HEK293 (cell line): ENCODE measurements around the gene PTPRH.
A peak's percentile ranks its signal among the peaks of the same experiment; 100 is the strongest.

Experiments
- CTCF ChIA-PET: fragments of 350-600 bp; formaldehyde crosslinking; extraction: SDS; loops from one replicate; lab custom pipeline; 2021; ENCODE audit warnings: antibody characterized with exemption; lab: Yijun Ruan, JAX
- POLR2A ChIA-PET: fragments of 300-600 bp; formaldehyde crosslinking; extraction: SDS; loops from one replicate; lab custom pipeline; 2020; ENCODE audit warnings: antibody characterized with exemption, inconsistent platforms; lab: Yijun Ruan, JAX
- H3K27ac ChIP-seq: fragments of 200-500 bp; sonication (Bioruptor generic); 2 replicates; pipeline ENCODE4 v1.5.1; 2014; ENCODE audit warnings: low read depth, low read length, control low read depth, inconsistent platforms; ENCODE audit errors: extremely low read depth
- H3K36me3 ChIP-seq, 2 experiments: fragments of 200-500 bp in 1 of 2; sonication (Bioruptor generic) in 1 of 2; 1 replicate in 1 of 2; 2 replicates in 1 of 2; pipeline ENCODE4 v1.5.1; 2014 to 2017; ENCODE audit warnings: inconsistent platforms in 2 of 2, low read length in 2 of 2; ENCODE audit not compliant: control insufficient read depth in 2 of 2, insufficient read depth in 1 of 2
- H3K4me1 ChIP-seq: fragments of 200-500 bp; sonication (Bioruptor generic); 2 replicates; pipeline ENCODE4 v1.5.1; 2014; ENCODE audit warnings: mild to moderate bottlenecking, low read length, inconsistent platforms; ENCODE audit not compliant: control insufficient read depth, insufficient read depth
- H3K4me3 ChIP-seq: 2 replicates; pipeline ENCODE4 v1.5.1; 2011; ENCODE audit warnings: low read depth, mild to moderate bottlenecking, control low read depth, low read length, moderate library complexity
- H3K9me3 ChIP-seq: fragments of 200-500 bp; sonication (Bioruptor generic); 2 replicates; pipeline ENCODE4 v1.5.1; 2014; ENCODE audit warnings: low read depth, low read length, inconsistent platforms; ENCODE audit not compliant: control insufficient read depth, insufficient read depth
- CTCF ChIP-seq: fragments of 450-650 bp; formaldehyde crosslinking; IDR thresholded peaks from 2 replicates; pipeline ENCODE4 v1.5.1; 2016; ENCODE audit warnings: missing biosample characterization, missing genetic modification characterization
- EGR2 ChIP-seq: fragments of 450-650 bp; formaldehyde crosslinking; IDR thresholded peaks from 2 replicates; pipeline ENCODE4 v1.5.1; 2016; ENCODE audit warnings: low read depth, missing biosample characterization, missing genetic modification characterization
- KLF17 ChIP-seq: fragments of 450-650 bp; formaldehyde crosslinking; IDR thresholded peaks from 2 replicates; pipeline ENCODE4 v1.5.1; 2016; ENCODE audit warnings: missing biosample characterization, missing genetic modification characterization
- KLF7 ChIP-seq: fragments of 450-650 bp; formaldehyde crosslinking; IDR thresholded peaks from 2 replicates; pipeline ENCODE4 v1.5.1; 2016; ENCODE audit warnings: missing biosample characterization, missing genetic modification characterization, borderline replicate concordance
- KLF9 ChIP-seq: fragments of 450-650 bp; formaldehyde crosslinking; IDR thresholded peaks from 2 replicates; pipeline ENCODE4 v1.5.1; 2016; ENCODE audit warnings: missing biosample characterization, missing genetic modification characterization, low read depth
- SP3 ChIP-seq: fragments of 450-650 bp; formaldehyde crosslinking; IDR thresholded peaks from 2 replicates; pipeline ENCODE4 v1.5.1; 2016; ENCODE audit warnings: missing biosample characterization, missing genetic modification characterization
- ZBTB10 ChIP-seq: fragments of 450-650 bp; formaldehyde crosslinking; IDR thresholded peaks from 2 replicates; pipeline ENCODE4 v1.5.1; 2016; ENCODE audit warnings: missing biosample characterization, missing genetic modification characterization
- ZBTB7A ChIP-seq: fragments of 450-650 bp; formaldehyde crosslinking; IDR thresholded peaks from 2 replicates; pipeline ENCODE4 v1.5.1; 2016; ENCODE audit warnings: low read depth, missing biosample characterization, missing genetic modification characterization
- ZNF391 ChIP-seq: fragments of 450-650 bp; formaldehyde crosslinking; IDR thresholded peaks from 2 replicates; pipeline ENCODE4 v1.5.1; 2016; ENCODE audit warnings: low read depth, missing biosample characterization, missing genetic modification characterization, borderline replicate concordance
- ZNF398 ChIP-seq: fragments of 450-650 bp; formaldehyde crosslinking; IDR thresholded peaks from 2 replicates; pipeline ENCODE4 v1.5.1; 2017; ENCODE audit warnings: missing biosample characterization, missing genetic modification characterization
- ZNF580 ChIP-seq: fragments of 450-650 bp; formaldehyde crosslinking; IDR thresholded peaks from 2 replicates; pipeline ENCODE4 v1.5.1; 2016; ENCODE audit warnings: missing biosample characterization, missing genetic modification characterization
- ZNF585B ChIP-seq: fragments of 450-650 bp; formaldehyde crosslinking; IDR thresholded peaks from 2 replicates; pipeline ENCODE4 v1.5.1; 2016; ENCODE audit warnings: missing biosample characterization, missing genetic modification characterization
- ZNF600 ChIP-seq: fragments of 450-650 bp; formaldehyde crosslinking; IDR thresholded peaks from 2 replicates; pipeline ENCODE4 v1.5.1; 2016; ENCODE audit warnings: missing biosample characterization, missing genetic modification characterization
- TF ChIP-seq, protein P1 (sequence below): fragments of 450-650 bp; IDR thresholded peaks from 2 replicates; pipeline ENCODE4 v1.5.1; 2018; ENCODE audit warnings: missing biosample characterization, missing genetic modification characterization
- TF ChIP-seq, protein P2 (sequence below): fragments of 450-650 bp; formaldehyde crosslinking; IDR thresholded peaks from 2 replicates; pipeline ENCODE4 v1.5.1; 2016; ENCODE audit warnings: missing biosample characterization, missing genetic modification characterization
- TF ChIP-seq, protein P3 (sequence below): fragments of 450-650 bp; formaldehyde crosslinking; IDR thresholded peaks from 2 replicates; pipeline ENCODE4 v1.5.1; 2016; ENCODE audit warnings: missing biosample characterization, missing genetic modification characterization

PTPRH gene

GRCh38 chr19:55146078-55146704 lies 63.1 kb downstream of the PTPRH start (continued):
- TF ChIP-seq, protein P1, sequence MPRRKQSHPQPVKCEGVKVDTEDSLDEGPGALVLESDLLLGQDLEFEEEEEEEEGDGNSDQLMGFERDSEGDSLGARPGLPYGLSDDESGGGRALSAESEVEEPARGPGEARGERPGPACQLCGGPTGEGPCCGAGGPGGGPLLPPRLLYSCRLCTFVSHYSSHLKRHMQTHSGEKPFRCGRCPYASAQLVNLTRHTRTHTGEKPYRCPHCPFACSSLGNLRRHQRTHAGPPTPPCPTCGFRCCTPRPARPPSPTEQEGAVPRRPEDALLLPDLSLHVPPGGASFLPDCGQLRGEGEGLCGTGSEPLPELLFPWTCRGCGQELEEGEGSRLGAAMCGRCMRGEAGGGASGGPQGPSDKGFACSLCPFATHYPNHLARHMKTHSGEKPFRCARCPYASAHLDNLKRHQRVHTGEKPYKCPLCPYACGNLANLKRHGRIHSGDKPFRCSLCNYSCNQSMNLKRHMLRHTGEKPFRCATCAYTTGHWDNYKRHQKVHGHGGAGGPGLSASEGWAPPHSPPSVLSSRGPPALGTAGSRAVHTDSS (tag by site-specific recombination) = peak; percentile 29; the same call in 1 of the 2 replicates
- peak; percentile 46 for TF ChIP-seq KLF17 (tag by site-specific recombination)
- peak; percentile 28; the same call in 1 of the 2 replicates for TF ChIP-seq ZNF391
- TF ChIP-seq KLF7 = peak; percentile 54; the same call in 1 of the 2 replicates
- TF ChIP-seq ZNF580 (tag by site-specific recombination) = no peak
- peak; percentile 8; the same call in 1 of the 2 replicates for TF ChIP-seq KLF9 (tag by site-specific recombination)
- peak; percentile 11; the same call in 1 of the 2 replicates for TF ChIP-seq EGR2 (tag by site-specific recombination)
- TF ChIP-seq CTCF = peak; percentile 61; the same call in 1 of the 2 replicates
- peak; percentile 52 for TF ChIP-seq SP3
- peak; percentile 90 for TF ChIP-seq ZBTB10 (tag by site-specific recombination)
- peak; percentile 83; the same call in 1 of the 2 replicates for TF ChIP-seq ZBTB7A (tag by site-specific recombination)
- TF ChIP-seq, protein P2, sequence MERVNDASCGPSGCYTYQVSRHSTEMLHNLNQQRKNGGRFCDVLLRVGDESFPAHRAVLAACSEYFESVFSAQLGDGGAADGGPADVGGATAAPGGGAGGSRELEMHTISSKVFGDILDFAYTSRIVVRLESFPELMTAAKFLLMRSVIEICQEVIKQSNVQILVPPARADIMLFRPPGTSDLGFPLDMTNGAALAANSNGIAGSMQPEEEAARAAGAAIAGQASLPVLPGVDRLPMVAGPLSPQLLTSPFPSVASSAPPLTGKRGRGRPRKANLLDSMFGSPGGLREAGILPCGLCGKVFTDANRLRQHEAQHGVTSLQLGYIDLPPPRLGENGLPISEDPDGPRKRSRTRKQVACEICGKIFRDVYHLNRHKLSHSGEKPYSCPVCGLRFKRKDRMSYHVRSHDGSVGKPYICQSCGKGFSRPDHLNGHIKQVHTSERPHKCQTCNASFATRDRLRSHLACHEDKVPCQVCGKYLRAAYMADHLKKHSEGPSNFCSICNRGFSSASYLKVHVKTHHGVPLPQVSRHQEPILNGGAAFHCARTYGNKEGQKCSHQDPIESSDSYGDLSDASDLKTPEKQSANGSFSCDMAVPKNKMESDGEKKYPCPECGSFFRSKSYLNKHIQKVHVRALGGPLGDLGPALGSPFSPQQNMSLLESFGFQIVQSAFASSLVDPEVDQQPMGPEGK (tag by site-specific recombination) = peak; percentile 92

DNA sequence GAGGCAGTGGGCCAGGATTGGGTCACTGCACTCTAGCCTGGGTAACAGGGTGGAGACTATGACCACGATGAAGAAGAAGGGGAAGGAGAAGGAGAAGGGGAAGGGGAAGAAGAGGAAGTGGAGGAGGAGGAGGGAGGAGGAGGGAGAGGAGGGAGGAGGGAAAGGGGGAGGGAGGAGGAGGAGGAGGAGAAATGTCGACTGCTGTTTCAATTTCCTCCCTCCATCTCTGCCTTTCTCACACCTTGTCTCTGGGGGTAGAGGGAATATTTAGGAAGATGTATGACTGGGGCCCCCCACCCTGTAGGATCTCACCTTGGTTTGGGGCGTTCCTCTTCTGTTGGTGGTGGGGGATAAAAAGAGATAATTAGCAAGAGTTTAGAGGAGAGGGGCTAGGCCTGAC lies 64.1 kb downstream of the PTPRH start:
- CTCF ChIA-PET = interaction anchor here (0.7 to 6.4 kb wide), 4 partner anchors 14 to 42 kb away, joined by 4 to 107 read pairs (median 28); partner anchors contain the start of gene TNNI3
- H3K9me3 ChIP-seq = no peaks in the 10 kb centered on the region
- no peak overlapping the region for H3K4me3 ChIP-seq
- POLR2A ChIA-PET = interaction anchor here (0.6 to 1.5 kb wide), 3 partner anchors 11 to 27 kb away, joined by 3 read pairs; no protein-coding TSS in a partner anchor
- H3K27ac ChIP-seq = no peak overlapping the region
- TF ChIP-seq ZNF585B = no peak
- TF ChIP-seq ZNF600 (tag by site-specific recombination) = no peak
- TF ChIP-seq SP3 = peak; percentile 39
- 0 out of 2 replicates have a peak, but pooled peaks have one; percentile 30 for TF ChIP-seq ZNF398 (tag by site-specific recombination)
- TF ChIP-seq, protein P3, sequence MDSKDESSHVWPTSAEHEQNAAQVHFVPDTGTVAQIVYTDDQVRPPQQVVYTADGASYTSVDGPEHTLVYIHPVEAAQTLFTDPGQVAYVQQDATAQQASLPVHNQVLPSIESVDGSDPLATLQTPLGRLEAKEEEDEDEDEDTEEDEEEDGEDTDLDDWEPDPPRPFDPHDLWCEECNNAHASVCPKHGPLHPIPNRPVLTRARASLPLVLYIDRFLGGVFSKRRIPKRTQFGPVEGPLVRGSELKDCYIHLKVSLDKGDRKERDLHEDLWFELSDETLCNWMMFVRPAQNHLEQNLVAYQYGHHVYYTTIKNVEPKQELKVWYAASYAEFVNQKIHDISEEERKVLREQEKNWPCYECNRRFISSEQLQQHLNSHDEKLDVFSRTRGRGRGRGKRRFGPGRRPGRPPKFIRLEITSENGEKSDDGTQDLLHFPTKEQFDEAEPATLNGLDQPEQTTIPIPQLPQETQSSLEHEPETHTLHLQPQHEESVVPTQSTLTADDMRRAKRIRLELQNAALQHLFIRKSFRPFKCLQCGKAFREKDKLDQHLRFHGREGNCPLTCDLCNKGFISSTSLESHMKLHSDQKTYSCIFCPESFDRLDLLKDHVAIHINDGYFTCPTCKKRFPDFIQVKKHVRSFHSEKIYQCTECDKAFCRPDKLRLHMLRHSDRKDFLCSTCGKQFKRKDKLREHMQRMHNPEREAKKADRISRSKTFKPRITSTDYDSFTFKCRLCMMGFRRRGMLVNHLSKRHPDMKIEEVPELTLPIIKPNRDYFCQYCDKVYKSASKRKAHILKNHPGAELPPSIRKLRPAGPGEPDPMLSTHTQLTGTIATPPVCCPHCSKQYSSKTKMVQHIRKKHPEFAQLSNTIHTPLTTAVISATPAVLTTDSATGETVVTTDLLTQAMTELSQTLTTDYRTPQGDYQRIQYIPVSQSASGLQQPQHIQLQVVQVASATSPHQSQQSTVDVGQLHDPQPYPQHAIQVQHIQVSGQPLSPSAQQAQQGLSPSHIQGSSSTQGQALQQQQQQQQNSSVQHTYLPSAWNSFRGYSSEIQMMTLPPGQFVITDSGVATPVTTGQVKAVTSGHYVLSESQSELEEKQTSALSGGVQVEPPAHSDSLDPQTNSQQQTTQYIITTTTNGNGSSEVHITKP (tag by site-specific recombination) = 0 out of 2 replicates have a peak, but pooled peaks have one; percentile 12
- H3K36me3 ChIP-seq = no peaks in the 10 kb centered on the region
- no peaks in the 10 kb centered on the region for H3K4me1 ChIP-seq
